ENCODE results near the gene ARHGAP26.

DNA sequence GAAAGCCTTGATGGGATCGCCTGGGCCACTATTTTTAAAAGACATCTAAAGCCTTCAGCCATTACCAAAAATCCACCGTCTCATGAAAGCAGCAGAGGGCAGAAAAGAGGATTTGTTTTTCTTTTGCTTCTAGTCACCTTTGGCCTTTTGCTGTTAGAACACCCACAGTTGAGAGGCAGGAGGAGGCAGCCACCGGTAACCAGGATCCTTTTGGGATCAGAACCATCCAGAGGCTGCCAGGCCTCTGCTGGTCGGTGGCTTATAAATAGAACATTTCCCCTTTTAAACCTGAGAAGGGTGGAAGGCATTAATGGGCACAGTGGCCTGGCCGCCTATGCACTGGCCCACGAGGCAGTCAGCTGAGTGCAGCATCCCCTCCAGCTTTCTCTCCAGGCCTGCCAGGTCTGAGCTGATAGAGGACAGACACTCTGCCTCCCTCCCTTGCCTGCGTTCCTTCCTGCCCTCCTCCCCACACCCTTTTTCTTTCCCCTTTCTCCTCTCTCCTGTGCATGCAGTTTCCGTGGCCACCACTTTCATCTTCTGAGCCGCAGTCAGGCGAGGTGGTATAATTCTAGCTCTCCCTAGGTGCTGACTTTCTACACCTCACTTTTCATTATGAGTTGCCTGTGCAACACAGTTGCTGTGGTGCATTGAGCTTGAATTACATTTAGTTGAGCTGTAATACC lies 253.4 kb downstream of the ARHGAP26 start:
- TF ChIP-seq, protein P1, sequence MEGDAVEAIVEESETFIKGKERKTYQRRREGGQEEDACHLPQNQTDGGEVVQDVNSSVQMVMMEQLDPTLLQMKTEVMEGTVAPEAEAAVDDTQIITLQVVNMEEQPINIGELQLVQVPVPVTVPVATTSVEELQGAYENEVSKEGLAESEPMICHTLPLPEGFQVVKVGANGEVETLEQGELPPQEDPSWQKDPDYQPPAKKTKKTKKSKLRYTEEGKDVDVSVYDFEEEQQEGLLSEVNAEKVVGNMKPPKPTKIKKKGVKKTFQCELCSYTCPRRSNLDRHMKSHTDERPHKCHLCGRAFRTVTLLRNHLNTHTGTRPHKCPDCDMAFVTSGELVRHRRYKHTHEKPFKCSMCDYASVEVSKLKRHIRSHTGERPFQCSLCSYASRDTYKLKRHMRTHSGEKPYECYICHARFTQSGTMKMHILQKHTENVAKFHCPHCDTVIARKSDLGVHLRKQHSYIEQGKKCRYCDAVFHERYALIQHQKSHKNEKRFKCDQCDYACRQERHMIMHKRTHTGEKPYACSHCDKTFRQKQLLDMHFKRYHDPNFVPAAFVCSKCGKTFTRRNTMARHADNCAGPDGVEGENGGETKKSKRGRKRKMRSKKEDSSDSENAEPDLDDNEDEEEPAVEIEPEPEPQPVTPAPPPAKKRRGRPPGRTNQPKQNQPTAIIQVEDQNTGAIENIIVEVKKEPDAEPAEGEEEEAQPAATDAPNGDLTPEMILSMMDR (conservative IDR thresholded peaks at IDR 0.05 in 1 of 2, IDR thresholded peaks at IDR 0.05 in 1 of 2; ENCODE audit: low read depth in 1 of 2, low read length in 2 of 2) = peak; percentile 16 to 30
- no peak for TF ChIP-seq EZH2 (IDR thresholded peaks at IDR 0.05; ENCODE audit: low read length, missing control alignments)
